ENCODE data around the gene KRT33A.
"Not testable (repeated sequence)": the region's sequence is repeated elsewhere in the genome, so short reads cannot be mapped to it uniquely, and the experiment has no call there.

DNA sequence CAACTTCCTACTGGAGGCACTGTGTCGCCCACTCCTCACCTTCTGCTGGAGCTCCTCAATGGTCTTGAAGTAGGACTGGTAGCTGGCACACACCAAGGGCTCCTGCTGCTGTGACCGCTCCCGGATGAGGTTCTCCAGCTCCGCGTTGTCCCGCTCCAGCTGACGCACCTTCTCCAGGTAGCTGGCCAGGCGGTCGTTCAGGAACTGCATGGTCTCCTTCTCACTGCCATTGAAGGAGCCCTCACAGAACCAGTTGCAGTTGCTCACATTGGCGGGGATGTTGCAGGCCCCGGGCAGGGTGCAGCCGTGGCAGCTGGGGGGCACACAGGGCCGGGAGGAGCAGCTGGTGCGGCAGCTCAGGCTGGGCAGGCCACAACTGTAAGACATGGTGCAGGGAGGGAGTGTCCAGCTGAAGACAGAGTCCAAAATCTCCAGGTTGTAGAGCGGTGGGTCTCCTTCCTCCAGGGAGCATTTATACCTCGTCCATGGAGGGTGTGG is at the start of gene KRT33A:
- TF ChIP-seq TAF1, POLR2A (IDR thresholded peaks at IDR 0.05; ENCODE audit: low read depth, low read length): not testable (repeated sequence)

Measured in GM12891 (cell line).